Transverse colon (tissue), 3 donors: Measurements from ENCODE around the gene TNRC6B.

ENCODE experiments used
- POLR2A ChIP-seq: fragments of 450-650 bp; IDR thresholded peaks from one replicate; pipeline ENCODE4 v1.6.1; 2016; ENCODE audit warnings: antibody characterized with exemption, mild to moderate bottlenecking, moderate library complexity
- TF ChIP-seq, protein P1 (sequence below), 5 experiments: fragments of 200-600 bp in 3 of 5; fragments of 450-650 bp in 2 of 5; sonication (generic) in 3 of 5; IDR thresholded peaks; 1 replicate in 2 of 5; 2 replicates in 3 of 5; pipeline ENCODE4 v1.5.1; 2016 to 2017; ENCODE audit warnings: antibody characterized with exemption in 5 of 5, inconsistent platforms in 3 of 5, mild to moderate bottlenecking in 2 of 5, moderate library complexity in 1 of 5

GRCh38 chr22:40345271-40345670 is 167.5 kb downstream of the TNRC6B start:
- TF ChIP-seq POLR2A, result no peak
- TF ChIP-seq, protein P1, sequence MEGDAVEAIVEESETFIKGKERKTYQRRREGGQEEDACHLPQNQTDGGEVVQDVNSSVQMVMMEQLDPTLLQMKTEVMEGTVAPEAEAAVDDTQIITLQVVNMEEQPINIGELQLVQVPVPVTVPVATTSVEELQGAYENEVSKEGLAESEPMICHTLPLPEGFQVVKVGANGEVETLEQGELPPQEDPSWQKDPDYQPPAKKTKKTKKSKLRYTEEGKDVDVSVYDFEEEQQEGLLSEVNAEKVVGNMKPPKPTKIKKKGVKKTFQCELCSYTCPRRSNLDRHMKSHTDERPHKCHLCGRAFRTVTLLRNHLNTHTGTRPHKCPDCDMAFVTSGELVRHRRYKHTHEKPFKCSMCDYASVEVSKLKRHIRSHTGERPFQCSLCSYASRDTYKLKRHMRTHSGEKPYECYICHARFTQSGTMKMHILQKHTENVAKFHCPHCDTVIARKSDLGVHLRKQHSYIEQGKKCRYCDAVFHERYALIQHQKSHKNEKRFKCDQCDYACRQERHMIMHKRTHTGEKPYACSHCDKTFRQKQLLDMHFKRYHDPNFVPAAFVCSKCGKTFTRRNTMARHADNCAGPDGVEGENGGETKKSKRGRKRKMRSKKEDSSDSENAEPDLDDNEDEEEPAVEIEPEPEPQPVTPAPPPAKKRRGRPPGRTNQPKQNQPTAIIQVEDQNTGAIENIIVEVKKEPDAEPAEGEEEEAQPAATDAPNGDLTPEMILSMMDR (IDR thresholded peaks at IDR 0.05), result no peak
